KOPT-K1 (cell line): Measurements from ENCODE around the gene GALNT15.

Experiments used
- H3K27ac ChIP-seq: fragments of 200-600 bp; sonication (generic); 2 replicates; pipeline ENCODE4 v1.5.1; 2016; ENCODE audit warnings: antibody characterized with exemption, mild to moderate bottlenecking, low read depth, low read length; ENCODE audit not compliant: poor library complexity, severe bottlenecking
- H3K36me3 ChIP-seq: fragments of 200-600 bp; sonication (generic); 2 replicates; pipeline ENCODE4 v1.5.1; 2017; ENCODE audit warnings: antibody characterized with exemption, mild to moderate bottlenecking, low read length, moderate library complexity; ENCODE audit not compliant: insufficient read depth
- H3K9me3 ChIP-seq: fragments of 200-600 bp; sonication (generic); 2 replicates; pipeline ENCODE4 v1.5.1; 2017; ENCODE audit warnings: antibody characterized with exemption, low read length, mild to moderate bottlenecking; ENCODE audit not compliant: insufficient read depth, poor library complexity, severe bottlenecking

The GALNT15 gene

DNA sequence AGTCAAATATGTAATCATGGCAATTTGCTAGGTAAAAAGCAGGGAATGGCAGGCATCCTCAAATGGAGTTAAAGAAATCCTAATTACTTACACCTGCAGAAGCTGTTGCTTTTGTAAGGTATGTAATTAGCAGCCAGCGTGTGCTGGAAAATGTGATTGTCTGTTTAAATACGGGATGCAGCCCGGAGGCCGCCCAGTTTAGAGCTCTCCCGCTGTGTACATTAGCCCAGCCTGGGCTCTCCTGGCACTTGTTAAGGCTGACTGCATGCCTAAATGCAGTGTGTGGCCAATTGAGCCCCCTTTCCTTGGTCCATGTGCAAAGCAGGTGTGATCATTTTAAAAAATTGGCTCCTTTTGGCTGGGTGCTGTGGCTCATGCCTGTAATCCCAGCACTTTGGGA, 81.2 kb downstream of the GALNT15 start:
- no peaks in the 10 kb centered on the region for H3K9me3 ChIP-seq
- H3K36me3 ChIP-seq, result peaks cover 14% of the 10 kb centered on the region
- no peak overlapping the region for H3K27ac ChIP-seq

DNA sequence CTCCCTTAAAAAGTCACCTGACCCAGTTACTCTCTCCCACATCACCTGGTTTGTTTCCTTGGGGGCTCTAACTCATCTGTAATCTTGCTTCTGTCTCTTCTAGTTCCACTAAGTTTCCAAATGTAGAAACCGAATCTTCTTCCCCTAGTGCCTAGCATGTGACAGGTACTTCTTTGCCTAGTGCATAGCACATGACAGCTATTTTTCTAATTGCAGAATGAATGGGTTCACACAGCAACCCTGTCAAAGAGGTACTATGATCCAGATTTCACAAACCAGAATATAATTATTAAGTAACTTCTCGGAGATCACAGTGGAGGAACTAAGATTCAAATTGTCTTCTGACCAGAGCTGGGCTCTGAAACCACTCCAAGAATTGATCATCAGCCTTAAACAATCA, 82.8 kb downstream of the GALNT15 start:
- Histone ChIP-seq H3K27ac (no peak overlapping the region), H3K36me3 (peaks cover 21% of the 10 kb centered on the region), H3K9me3 (no peaks in the 10 kb centered on the region)

DNA sequence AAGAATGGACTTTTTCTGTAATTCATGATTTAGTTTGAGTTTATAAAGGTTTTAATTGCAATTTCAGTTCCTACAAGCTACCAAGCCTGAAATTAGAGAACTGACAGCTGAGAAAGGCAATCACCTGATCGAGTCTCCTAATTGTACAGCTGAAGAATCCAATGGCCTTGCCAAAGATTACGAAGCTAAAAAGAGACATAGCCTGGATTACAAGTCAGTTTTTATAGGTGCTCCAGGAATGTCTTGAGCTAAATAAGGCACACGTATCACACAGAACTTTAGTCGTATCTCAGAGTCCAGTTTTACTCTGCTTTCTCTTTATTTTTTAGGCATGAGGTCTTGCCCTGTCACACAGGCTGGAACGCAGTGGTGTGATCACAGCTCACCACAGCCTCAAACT, 83.7 kb downstream of the GALNT15 start:
- peaks cover 22% of the 10 kb centered on the region for H3K36me3 ChIP-seq
- no peak overlapping the region for H3K27ac ChIP-seq

DNA sequence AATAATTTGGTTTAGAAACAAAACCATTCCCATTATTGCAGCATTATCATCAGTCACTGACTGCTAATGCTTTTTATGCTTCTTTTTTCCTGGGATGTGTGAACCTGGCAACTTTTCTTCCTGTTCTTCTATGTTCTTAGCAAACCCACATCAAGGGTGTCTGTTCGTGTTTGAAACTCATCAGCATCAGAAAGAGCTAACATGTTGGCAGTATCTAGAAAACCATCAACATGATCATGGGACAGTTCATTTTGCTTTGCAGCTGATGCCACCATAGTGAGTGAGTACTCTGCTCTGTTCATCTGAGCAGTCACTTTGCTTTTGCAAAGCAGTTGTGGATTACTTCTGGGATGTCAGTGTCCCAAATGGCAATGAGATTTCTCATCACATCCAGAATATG, 84.4 kb downstream of the GALNT15 start:
- peaks cover 22% of the 10 kb centered on the region for H3K36me3 ChIP-seq

More for the DNA sequence above, 83.7 kb downstream of the GALNT15 start:
- no peaks in the 10 kb centered on the region for H3K9me3 ChIP-seq

DNA sequence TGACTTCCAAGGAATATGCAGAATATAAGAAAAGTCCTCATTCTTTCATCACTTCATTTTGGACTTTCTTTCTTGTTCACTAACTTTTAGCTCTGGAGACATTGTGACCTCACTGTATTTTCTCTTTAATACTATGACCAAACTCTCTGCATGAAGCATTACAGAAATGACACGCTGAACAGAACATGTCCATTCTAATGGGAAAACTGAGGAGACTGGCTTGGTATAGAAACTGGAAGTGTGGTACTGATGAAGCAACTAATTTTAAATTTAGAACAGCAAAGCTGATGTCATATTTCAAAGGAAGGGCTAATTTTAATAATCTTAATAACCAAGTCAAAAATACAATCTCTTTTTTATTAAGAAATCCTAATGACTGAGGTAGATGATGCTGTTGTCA, 85.6 kb downstream of the GALNT15 start:
- no peaks in the 10 kb centered on the region for H3K9me3 ChIP-seq
- H3K27ac ChIP-seq, result no peak overlapping the region
- peaks cover 22% of the 10 kb centered on the region for H3K36me3 ChIP-seq

More for the DNA sequence above, 84.4 kb downstream of the GALNT15 start:
- Histone ChIP-seq H3K9me3 (no peaks in the 10 kb centered on the region), H3K27ac (no peak overlapping the region)

DNA sequence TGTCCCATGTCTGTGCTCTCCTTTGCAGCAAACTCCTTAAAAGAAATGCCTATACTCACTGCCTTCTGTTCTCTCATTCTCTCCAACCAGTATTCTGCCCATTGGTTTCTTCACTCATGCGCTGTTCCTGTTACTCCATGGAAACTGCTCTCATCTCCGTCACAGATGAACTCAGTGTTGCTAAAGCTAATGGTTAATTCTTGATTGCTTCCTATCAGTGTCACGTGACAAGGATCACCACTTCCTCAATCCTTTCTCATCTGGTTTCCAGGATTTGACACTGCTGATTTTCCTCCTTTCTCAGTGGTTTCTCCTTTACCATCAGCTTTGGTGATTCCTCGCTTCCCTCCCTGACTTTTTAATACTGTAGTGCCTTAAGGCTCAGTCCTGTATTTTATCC, 87.7 kb downstream of the GALNT15 start:
- Histone ChIP-seq H3K9me3 (no peaks in the 10 kb centered on the region), H3K27ac (no peak overlapping the region), H3K36me3 (peaks cover 22% of the 10 kb centered on the region)

DNA sequence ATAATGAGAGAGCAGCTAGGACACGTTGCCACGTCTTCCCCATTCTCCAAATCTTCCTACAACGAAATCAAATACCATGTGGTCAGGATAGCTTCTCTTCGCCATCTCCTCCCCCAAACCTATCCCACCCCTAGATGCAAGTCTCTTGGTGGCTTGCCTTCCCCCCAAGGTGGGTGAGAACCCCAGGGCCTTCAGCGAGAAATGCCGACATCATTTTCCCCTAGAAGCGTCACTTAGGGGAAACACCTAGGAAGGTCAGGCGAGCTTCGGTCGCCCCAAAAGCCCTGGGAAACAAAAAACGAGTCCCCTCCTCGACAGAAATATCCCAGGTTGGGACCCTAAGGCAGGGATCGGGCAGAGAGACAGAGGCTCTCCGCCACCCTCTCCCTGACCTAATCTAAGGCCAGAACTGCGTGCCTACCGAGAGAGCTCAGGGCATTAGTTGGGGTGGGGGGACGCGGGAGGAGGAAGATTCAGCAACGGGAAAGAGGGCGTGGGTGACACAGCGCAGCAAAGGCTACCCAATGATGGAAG, 89.8 kb downstream of the GALNT15 start:
- Histone ChIP-seq H3K27ac (peak overlapping the region; percentile 77), H3K9me3 (no peaks in the 10 kb centered on the region), H3K36me3 (peaks cover 22% of the 10 kb centered on the region)

DNA sequence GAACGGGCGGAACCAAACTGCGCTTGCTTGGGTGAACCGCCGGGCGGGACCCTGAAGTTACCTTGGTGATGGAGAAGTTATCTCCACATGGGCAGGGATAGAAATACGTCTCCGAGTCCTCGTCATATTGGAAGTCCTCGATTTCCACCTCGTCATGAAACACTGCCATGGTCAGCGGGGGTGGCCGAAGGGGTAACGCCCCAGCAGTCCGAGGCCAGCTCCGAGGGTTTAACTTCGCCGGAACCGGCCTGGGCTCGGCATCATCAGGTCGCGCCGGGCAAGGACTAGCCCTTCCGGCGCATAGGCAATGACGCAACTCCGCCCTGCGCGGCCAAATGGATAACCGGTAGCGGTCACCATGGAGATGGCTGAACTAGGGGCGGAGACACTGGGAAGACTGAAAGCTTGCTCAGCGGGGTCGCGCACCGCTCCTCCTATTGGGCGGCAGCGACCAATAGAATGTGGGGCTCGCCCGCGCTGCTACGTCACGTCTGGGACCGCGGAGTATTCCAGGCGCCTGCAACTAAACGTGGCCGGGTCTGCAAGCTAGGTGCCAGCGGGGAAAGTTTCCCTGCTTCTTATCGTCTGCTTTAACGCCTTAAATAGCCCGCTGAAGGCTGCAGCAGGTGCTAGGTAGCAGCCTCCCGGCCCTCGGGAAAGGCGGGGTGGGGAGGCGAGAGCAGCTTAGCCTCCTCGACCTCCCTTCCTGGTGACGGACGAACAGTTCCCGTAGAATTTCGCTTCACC, 90.4 kb downstream of the GALNT15 start, which contains the start of the genes DPH3 and OXNAD1:
Gene DPH3 (minus strand): TSS at position 236 of the 747 bp plus-strand sequence. CDS start 67 bp downstream, at position 169.
Gene OXNAD1 (plus strand): TSS at position 505 of the 747 bp plus-strand sequence. CDS start 5,741 bp downstream, outside the sequence.
- H3K36me3 ChIP-seq, result peaks cover 23% of the 10 kb centered on the region
- H3K9me3 ChIP-seq, result no peaks in the 10 kb centered on the region
- H3K27ac ChIP-seq, result peak within 1 kb of the TSS; percentile 77

DNA sequence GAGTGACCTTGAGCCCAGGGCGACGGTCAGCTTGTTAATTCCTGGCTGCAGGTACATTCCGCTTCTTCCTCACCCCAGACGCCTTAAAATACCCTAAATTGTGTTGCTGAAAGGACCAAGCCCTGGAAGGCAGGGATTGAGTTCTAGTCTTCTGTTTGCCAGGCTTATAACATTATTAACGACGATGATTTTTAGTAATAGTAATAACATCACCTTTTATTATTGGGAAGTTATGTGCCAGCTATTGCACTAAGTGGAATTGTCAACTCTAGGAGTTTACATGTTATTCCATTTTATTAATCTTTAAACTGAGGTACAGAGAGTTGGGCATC, 90.9 kb downstream of the GALNT15 start:
- H3K9me3 ChIP-seq, result no peaks in the 10 kb centered on the region
- H3K27ac ChIP-seq, result peak overlapping the region; percentile 77
- peaks cover 23% of the 10 kb centered on the region for H3K36me3 ChIP-seq

DNA sequence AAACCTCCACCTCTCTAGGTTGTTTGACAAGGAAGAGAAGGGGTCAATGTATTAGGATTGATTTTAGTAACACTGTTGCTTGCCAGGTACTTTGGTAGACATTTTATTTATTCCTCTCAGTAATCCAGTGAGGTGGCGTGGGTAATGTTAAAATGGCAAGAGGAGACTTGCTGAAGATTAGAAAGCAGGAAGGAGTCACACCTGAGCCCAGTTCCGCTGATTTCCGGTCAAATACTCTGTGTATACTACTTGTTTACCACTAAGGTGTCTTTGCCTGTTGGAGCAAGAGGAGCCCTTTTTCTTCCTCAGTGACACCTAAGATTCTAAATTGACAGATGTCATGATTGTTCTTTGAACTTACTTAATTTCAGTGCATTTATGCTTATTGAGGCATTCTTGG, 92.2 kb downstream of the GALNT15 start:
- Histone ChIP-seq H3K27ac (no peak overlapping the region), H3K9me3 (no peaks in the 10 kb centered on the region), H3K36me3 (peaks cover 32% of the 10 kb centered on the region)

DNA sequence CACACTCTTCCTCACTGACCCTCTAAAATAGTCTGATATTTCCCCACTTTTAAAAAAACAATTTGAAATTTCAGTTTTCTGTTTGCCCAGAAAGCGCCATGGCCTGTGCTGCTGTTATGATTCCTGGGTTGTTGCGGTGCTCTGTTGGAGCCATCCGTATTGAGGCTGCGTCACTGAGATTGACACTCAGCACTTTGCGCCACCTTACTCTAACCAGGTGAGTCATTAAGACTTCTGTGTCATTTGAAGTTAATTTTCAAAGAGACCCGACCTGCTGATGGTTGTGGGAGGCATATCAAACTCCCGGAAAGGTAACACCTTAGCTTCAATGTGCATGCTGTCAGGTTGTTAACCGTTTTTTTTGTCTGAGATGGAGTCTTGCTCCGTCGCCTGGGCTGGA, 96.4 kb downstream of the GALNT15 start:
- no peaks in the 10 kb centered on the region for H3K9me3 ChIP-seq
- peaks cover 60% of the 10 kb centered on the region for H3K36me3 ChIP-seq
- no peak overlapping the region for H3K27ac ChIP-seq

DNA sequence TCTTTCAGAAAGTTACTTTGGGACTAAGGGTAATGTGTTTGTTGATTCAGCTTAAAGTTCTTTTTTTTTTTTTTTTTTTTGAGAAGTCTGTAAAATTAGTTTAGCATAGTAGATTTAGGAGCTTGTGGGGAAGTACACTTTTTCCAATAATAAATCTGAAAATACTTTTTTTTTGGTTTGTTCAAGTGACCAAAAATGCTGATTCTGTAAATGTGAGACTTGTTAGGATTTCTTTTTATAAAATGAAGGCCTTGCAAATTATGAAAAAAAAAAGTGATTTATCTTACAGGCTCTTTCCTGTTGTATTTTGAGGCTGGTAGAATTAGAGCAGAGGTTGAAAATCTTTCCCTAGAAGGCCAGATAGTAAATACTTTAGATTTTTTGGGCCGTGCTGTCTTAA, 98.1 kb downstream of the GALNT15 start:
- Histone ChIP-seq H3K27ac (no peak overlapping the region), H3K36me3 (peaks cover 68% of the 10 kb centered on the region), H3K9me3 (no peaks in the 10 kb centered on the region)

DNA sequence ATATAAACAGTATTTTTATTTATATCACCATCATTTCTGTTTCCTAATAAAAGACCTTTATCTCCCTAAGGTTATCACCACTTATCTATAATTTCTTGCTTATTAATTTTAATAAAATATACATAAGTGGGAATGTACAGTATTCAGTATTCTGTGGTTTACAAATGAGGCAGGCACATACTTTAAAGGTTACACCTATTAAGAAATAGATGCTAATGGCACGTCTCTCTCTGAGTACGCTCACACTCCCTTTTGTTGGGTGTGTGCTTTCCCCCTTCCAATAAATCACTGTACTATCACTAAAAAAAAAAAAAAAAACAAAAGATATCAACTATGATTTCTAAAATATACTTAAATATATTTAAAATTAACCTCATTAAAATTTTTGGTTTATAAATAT, 99.4 kb downstream of the GALNT15 start:
- H3K36me3 ChIP-seq, result peaks cover 80% of the 10 kb centered on the region
- no peaks in the 10 kb centered on the region for H3K9me3 ChIP-seq
- H3K27ac ChIP-seq, result no peak overlapping the region

DNA sequence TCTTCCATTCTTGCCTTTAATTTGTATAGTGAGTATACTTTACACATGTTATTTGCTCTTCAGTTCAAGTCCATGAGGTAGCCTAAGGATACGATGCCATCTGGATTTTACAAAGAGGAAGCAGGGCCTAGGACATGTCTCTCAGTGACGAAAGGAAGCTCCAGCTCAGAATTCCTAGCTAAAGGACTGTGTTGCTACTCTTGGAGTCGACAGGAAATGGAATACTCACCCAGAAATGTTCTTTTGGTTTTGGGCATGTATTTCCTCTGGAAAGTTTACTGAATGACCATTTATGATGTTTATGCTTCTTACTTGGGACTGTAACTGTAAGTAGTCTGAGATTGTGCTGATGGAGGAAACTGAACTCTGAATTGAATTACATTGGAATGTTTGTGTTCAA, 103.0 kb downstream of the GALNT15 start:
- Histone ChIP-seq H3K9me3 (no peaks in the 10 kb centered on the region), H3K27ac (no peak overlapping the region), H3K36me3 (peaks cover 72% of the 10 kb centered on the region)

DNA sequence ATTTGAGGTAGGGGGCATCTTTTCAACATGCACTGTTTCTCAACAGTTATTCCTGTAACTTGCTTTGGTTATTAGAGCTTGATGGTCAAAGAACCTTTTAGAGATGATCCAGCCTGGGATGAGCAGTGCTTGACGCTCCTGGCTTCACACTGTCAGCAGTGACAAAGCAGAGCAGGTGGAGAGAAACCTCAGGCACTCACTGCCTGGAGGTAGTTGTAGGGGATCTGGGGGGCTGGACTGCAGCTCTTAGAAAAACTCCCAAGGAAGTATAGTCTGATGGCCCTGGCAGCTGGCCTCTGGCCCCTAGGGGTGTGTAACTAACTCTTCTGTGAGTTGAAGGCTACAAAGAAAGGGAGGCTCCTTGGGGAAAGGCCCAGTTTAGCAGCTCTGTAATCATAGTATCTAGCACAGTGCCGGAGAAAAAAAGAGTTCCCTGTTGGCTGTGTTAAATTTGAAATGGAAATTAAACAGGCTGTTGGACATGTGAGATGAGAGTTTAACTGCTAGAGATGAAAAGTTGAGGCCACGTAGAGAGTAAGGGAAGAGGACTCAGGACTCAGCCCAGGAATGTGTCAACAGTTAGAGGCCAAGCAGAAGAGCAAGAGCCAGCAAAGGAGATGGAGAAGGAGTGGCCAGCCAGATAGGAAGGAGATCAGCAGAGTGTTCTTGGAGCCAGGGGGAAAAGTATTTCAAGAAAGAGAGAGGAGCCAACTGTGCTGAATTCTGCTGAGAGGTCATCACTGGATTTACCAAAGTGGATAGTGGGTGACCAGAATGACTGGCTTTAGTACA, 104.7 kb downstream of the GALNT15 start:
- peaks cover 71% of the 10 kb centered on the region for H3K36me3 ChIP-seq
- no peaks in the 10 kb centered on the region for H3K9me3 ChIP-seq
- H3K27ac ChIP-seq, result no peak overlapping the region
